H1 (cell line): ENCODE measurements around the gene RNF41. TPM values are rescaled to one million over a fixed set of nuclear protein-coding genes. Genes with fewer than 3 reads are reported as not detected.

Experiments used
- CTCF ChIA-PET: fragments of 300-600 bp; sonication (Branson Sonifier 250); formaldehyde crosslinking; loops from one replicate; lab custom pipeline; 2021; ENCODE audit not compliant: partially characterized antibody; lab: Charles Lee
- POLR2A ChIA-PET: fragments of 300-600 bp; sonication (Branson Sonifier 250); formaldehyde crosslinking; loops from one replicate; lab custom pipeline; 2021; ENCODE audit warnings: inconsistent platforms; ENCODE audit not compliant: partially characterized antibody; lab: Charles Lee
- DNase-seq, 2 experiments: peaks; one replicate each; pipeline versions ENCODE4 v3.0.0 to v3.0.0-alpha.2; 2010 to 2022; ENCODE audit warnings: low spot score in 2 of 2, low read depth in 1 of 2, mixed read lengths in 1 of 2
- FAIRE-seq: peaks from 2 replicates; lab custom pipeline; 2011; peaks lifted over from hg19 to GRCh38; lab: Jason Lieb, UNC
- H2AFZ ChIP-seq: 2 replicates; pipeline ENCODE4 v1.8.1; 2012; ENCODE audit warnings: low read length, inconsistent platforms
- H2AK5ac ChIP-seq: 2 replicates; pipeline ENCODE4 v1.6.1; 2013; ENCODE audit warnings: low read depth, low read length
- H2BK120ac ChIP-seq: replicated peaks from 2 replicates; pipeline ENCODE3; 2013; ENCODE audit warnings: low read depth, low read length, inconsistent platforms
- H2BK12ac ChIP-seq: 2 replicates; pipeline ENCODE4 v1.6.1; 2013; ENCODE audit warnings: low read depth, low read length
- H2BK15ac ChIP-seq: 2 replicates; pipeline ENCODE4 v1.6.1; 2013; ENCODE audit warnings: low read length
- H2BK20ac ChIP-seq: 2 replicates; pipeline ENCODE4 v1.6.1; 2013; ENCODE audit warnings: low read length
- H2BK5ac ChIP-seq: 2 replicates; pipeline ENCODE4 v1.6.1; 2013; ENCODE audit warnings: low read depth, low read length
- H3K14ac ChIP-seq: 2 replicates; pipeline ENCODE4 v1.6.1; 2013; ENCODE audit warnings: inconsistent platforms; ENCODE audit not compliant: insufficient read length
- H3K18ac ChIP-seq: 2 replicates; pipeline ENCODE4 v1.6.1; 2013; ENCODE audit warnings: low read length; ENCODE audit errors: extremely low read depth
- H3K23ac ChIP-seq: 2 replicates; pipeline ENCODE4 v1.6.1; 2013; ENCODE audit warnings: inconsistent platforms; ENCODE audit not compliant: insufficient read length
- H3K23me2 ChIP-seq: 2 replicates; pipeline ENCODE4 v1.6.1; 2013; ENCODE audit warnings: low read depth, low read length
- H3K27ac ChIP-seq: 2 replicates; pipeline ENCODE4 v1.6.1; 2011; ENCODE audit warnings: low read depth, low read length, inconsistent platforms
- H3K27me3 ChIP-seq, 4 experiments: replicated peaks in 1 of 4; 1 replicate in 1 of 4; 2 replicates in 3 of 4; pipeline versions ENCODE4 v1.6.1 to v1.8.1; 2011 to 2013; ENCODE audit warnings: low read length in 3 of 4, mild to moderate bottlenecking in 3 of 4, inconsistent platforms in 2 of 4, mixed read lengths in 2 of 4, moderate library complexity in 1 of 4; ENCODE audit not compliant: control insufficient read depth in 3 of 4, insufficient read depth in 3 of 4; ENCODE audit errors: extremely low read depth in 1 of 4
- H3K36me3 ChIP-seq, 4 experiments: 2 replicates each; pipeline versions ENCODE4 v1.6.1 to v1.8.1; 2011 to 2013; ENCODE audit warnings: mild to moderate bottlenecking in 4 of 4, low read length in 3 of 4, moderate library complexity in 2 of 4, control low read depth in 1 of 4, inconsistent platforms in 1 of 4; ENCODE audit not compliant: insufficient read depth in 4 of 4, control insufficient read depth in 2 of 4
- H3K4ac ChIP-seq: replicated peaks from 2 replicates; pipeline ENCODE3; 2013; ENCODE audit warnings: low read length, low read depth, mixed read lengths, inconsistent platforms; ENCODE audit not compliant: insufficient read length
- H3K4me1 ChIP-seq, 4 experiments: replicated peaks in 1 of 4; 1 replicate in 1 of 4; 2 replicates in 3 of 4; pipeline versions ENCODE4 v1.6.1 to v1.8.1; 2011 to 2013; ENCODE audit warnings: low read length in 3 of 4, inconsistent platforms in 2 of 4, mixed read lengths in 1 of 4; ENCODE audit not compliant: insufficient read depth in 4 of 4, control insufficient read depth in 3 of 4
- H3K4me2 ChIP-seq, 2 experiments: 2 replicates each; pipeline versions ENCODE4 v1.6.1 to v1.8.1; 2011 to 2013; ENCODE audit warnings: low read depth in 2 of 2, low read length in 2 of 2, control low read depth in 1 of 2, inconsistent platforms in 1 of 2, mild to moderate bottlenecking in 1 of 2; ENCODE audit not compliant: insufficient read depth in 1 of 2
- H3K4me3 ChIP-seq, 4 experiments: fragments of 200-600, 300-600 bp in 1 of 4; sonication (generic), shearing (Covaris generic), sonication (Bioruptor Twin) in 1 of 4; 2 replicates each; pipeline versions ENCODE4 v1.5.1 to v1.8.1; 2011 to 2016; ENCODE audit warnings: low read length in 4 of 4, low read depth in 3 of 4, control low read depth in 2 of 4, inconsistent platforms in 2 of 4, mild to moderate bottlenecking in 2 of 4, mixed read lengths in 1 of 4, moderate library complexity in 1 of 4; ENCODE audit not compliant: insufficient read depth in 2 of 4; ENCODE audit errors: extremely low read depth in 1 of 4
- H3K56ac ChIP-seq: replicated peaks from 2 replicates; pipeline ENCODE3; 2013; ENCODE audit warnings: low read depth, mild to moderate bottlenecking, mixed read lengths, low read length, inconsistent platforms; ENCODE audit not compliant: insufficient read length
- H3K79me1 ChIP-seq: 2 replicates; pipeline ENCODE4 v1.6.1; 2013; ENCODE audit warnings: low read depth, low read length, control low read depth
- H3K79me2 ChIP-seq, 2 experiments: 2 replicates each; pipeline versions ENCODE4 v1.6.1 to v1.8.1; 2012 to 2013; ENCODE audit warnings: low read length in 2 of 2, mild to moderate bottlenecking in 2 of 2, inconsistent platforms in 1 of 2; ENCODE audit not compliant: insufficient read depth in 2 of 2, control insufficient read depth in 1 of 2
- H3K9ac ChIP-seq, 4 experiments: replicated peaks in 1 of 4; 1 replicate in 1 of 4; 2 replicates in 3 of 4; pipeline versions ENCODE4 v1.6.1 to v1.8.1; 2011 to 2013; ENCODE audit warnings: low read depth in 3 of 4, low read length in 3 of 4, control low read depth in 2 of 4, mild to moderate bottlenecking in 2 of 4, moderate library complexity in 2 of 4, inconsistent platforms in 1 of 4; ENCODE audit errors: extremely low read depth in 1 of 4
- H3K9me3 ChIP-seq, 2 experiments: 2 replicates each; pipeline versions ENCODE4 v1.6.1 to v1.8.1; 2012 to 2013; ENCODE audit warnings: mild to moderate bottlenecking in 2 of 2, moderate library complexity in 2 of 2, control low read depth in 1 of 2, inconsistent platforms in 1 of 2, low read depth in 1 of 2, low read length in 1 of 2, mixed read lengths in 1 of 2; ENCODE audit not compliant: insufficient read depth in 2 of 2
- H4K20me1 ChIP-seq, 2 experiments: replicated peaks in 1 of 2; 2 replicates each; pipeline versions ENCODE3 to v1.8.1; 2011 to 2013; ENCODE audit warnings: inconsistent platforms in 2 of 2, low read length in 2 of 2, mild to moderate bottlenecking in 1 of 2; ENCODE audit not compliant: insufficient read depth in 2 of 2, control insufficient read depth in 1 of 2
- H4K5ac ChIP-seq: 2 replicates; pipeline ENCODE4 v1.6.1; 2013; ENCODE audit warnings: low read length, low read depth, mixed read lengths, inconsistent platforms; ENCODE audit not compliant: insufficient read length
- H4K8ac ChIP-seq: 2 replicates; pipeline ENCODE4 v1.8.0; 2013; ENCODE audit warnings: mild to moderate bottlenecking, moderate library complexity, low read length, inconsistent platforms; ENCODE audit not compliant: insufficient read depth; ENCODE audit errors: extremely low read depth
- H4K91ac ChIP-seq: replicated peaks from 2 replicates; pipeline ENCODE3; 2013; ENCODE audit warnings: low read length, mixed read lengths, inconsistent platforms; ENCODE audit not compliant: insufficient read length
- ASH2L ChIP-seq: fragments of 200-600, 300-600 bp; sonication (generic); IDR thresholded peaks from one replicate; pipeline ENCODE4 v1.7.1; 2017; ENCODE audit warnings: low read length
- BRCA1 ChIP-seq: IDR thresholded peaks from 2 replicates; pipeline ENCODE4 v1.6.1; 2012; ENCODE audit warnings: low read depth, low read length, improper control_type of control experiment
- CBX5 ChIP-seq: fragments of 300-800, 300-1000 bp; sonication (generic); IDR thresholded peaks from 2 replicates; pipeline ENCODE4 v1.7.1; 2016; ENCODE audit warnings: antibody characterized with exemption, low read length, low read depth
- CEBPB ChIP-seq: IDR thresholded peaks from 2 replicates; pipeline ENCODE4 v1.6.1; 2012; ENCODE audit warnings: low read depth, low read length
- CTCF ChIP-seq, 3 experiments: IDR thresholded peaks; 1 replicate in 2 of 3; 2 replicates in 1 of 3; pipeline versions ENCODE4 v1.5.1 to v1.6.1; 2011; ENCODE audit warnings: low read length in 3 of 3, mild to moderate bottlenecking in 3 of 3, inconsistent platforms in 2 of 3, low read depth in 1 of 3, moderate library complexity in 1 of 3; ENCODE audit not compliant: insufficient read depth in 1 of 3; ENCODE audit errors: control extremely low read depth in 1 of 3
- FOSL1 ChIP-seq: IDR thresholded peaks from 2 replicates; pipeline ENCODE4 v1.6.1; 2011; ENCODE audit warnings: mild to moderate bottlenecking, low read depth, low read length, moderate library complexity; ENCODE audit not compliant: insufficient read depth
- KDM5A ChIP-seq: fragments of 200-600 bp; IDR thresholded peaks from 2 replicates; pipeline ENCODE4 v1.7.1; 2012; ENCODE audit warnings: mild to moderate bottlenecking, low read length, inconsistent platforms, mixed read lengths
- NANOG ChIP-seq: IDR thresholded peaks from 2 replicates; pipeline ENCODE4 v1.6.1; 2011; ENCODE audit warnings: low read length, low read depth, mild to moderate bottlenecking, inconsistent platforms; ENCODE audit not compliant: insufficient read depth, poor library complexity, severe bottlenecking
- WGBS, 2 experiments: shearing (Covaris generic) in 1 of 2; methylation state at CpG; one replicate each; pipeline versions ENCODE4 v1.1.6 to v1.1.7; 2013 to 2015; ENCODE audit warnings: low lambda C conversion rate in 2 of 2, mixed read lengths in 2 of 2, inconsistent platforms in 1 of 2, low coverage in 1 of 2, missing lambda C conversion rate in 1 of 2; ENCODE audit not compliant: insufficient replicate concordance in 2 of 2, insufficient coverage in 1 of 2, insufficient read length in 1 of 2; ENCODE audit errors: extremely low coverage in 1 of 2, missing lambda C conversion rate in 1 of 2; 5-methylcytosine and 5-hydroxymethylcytosine counted together
- polyA plus RNA-seq, 7 experiments: library from polyadenylated mRNA; depleted of rRNA in 3 of 7; stranded (reverse) in 5 of 7; unstranded in 2 of 7; fragments of >200 nt in 5 of 7; fragments of 200-250 nt in 2 of 7; gene quantifications; 1 replicate in 5 of 7; 2 replicates in 1 of 7; 4 replicates in 1 of 7; pipeline versions ENCODE4 v1.2.1 to v1.2.3, GENCODE V29; 2011 to 2013; ENCODE audit warnings: missing spikeins in 2 of 7, mixed read lengths in 2 of 7
- total RNA-seq: library from RNA; stranded (reverse); fragmentation: NEBNext Ultra II Directional; extraction: Animal tissue kit (Norgen Biotek cat#: 25700); gene quantifications from 2 replicates; pipeline ENCODE4 v1.2.1, GENCODE V29; 2021

Gene RNF41
- total and polyA plus RNA-seq, 2 of the 8 experiments (the other 6 are each of a cell fraction or from before 2014, with no cell fraction given), result 55.5 to 98.6 TPM

- Histone ChIP-seq H3K4me1 (peaks cover 3 to 13% (median 8%) of the 10 kb centered on the region in 4 experiments), H3K4me3 (no peak overlapping the region), H2AFZ (no peak overlapping the region), H4K5ac (no peak overlapping the region), H4K91ac (no peak overlapping the region), H4K8ac (no peak overlapping the region), H2BK12ac (no peak overlapping the region), H3K27ac (no peak overlapping the region), H3K9ac (no peak overlapping the region), H3K9me3 (no peaks in the 10 kb centered on the region), H3K56ac (no peak overlapping the region), H3K36me3 (0 out of 8 replicates have a peak, but pooled peaks cover 0 to under 1% (median 0%) of the 10 kb centered on the region in 4 experiments), H3K4me2 (no peak overlapping the region), H3K23ac (no peak overlapping the region), H3K27me3 (no peaks in the 10 kb centered on the region), H3K23me2 (peaks cover 14% of the 10 kb centered on the region; the same call in 1 of the 2 replicates), H3K4ac (no peak overlapping the region), H3K14ac (no peak overlapping the region), H2BK120ac (no peak overlapping the region), H2BK15ac (no peak overlapping the region), H4K20me1 (peaks cover 2 to 4% of the 10 kb centered on the region in 2 experiments), H3K79me2 (peaks cover 0 to 5% of the 10 kb centered on the region in 2 experiments; a peak in 1 of 4 replicates), H2BK20ac (no peak overlapping the region), H3K18ac (no peak overlapping the region), H2BK5ac (no peak overlapping the region), H3K79me1 (peaks cover under 1% of the 10 kb centered on the region), H2AK5ac (no peak overlapping the region)
- ChIA-PET POLR2A (interaction anchor here (1.3 kb wide), 1 partner anchor 41 kb away, joined by 3 read pairs; the partner anchor contains the start of gene RNF41), CTCF (interaction anchor here (1.0 to 1.5 kb wide), 4 partner anchors 14 to 136 kb away, joined by 3 to 4 read pairs (median 3); no protein-coding TSS in a partner anchor)
- DNase-seq (no peak), FAIRE-seq (no peak)
- TF ChIP-seq NANOG (no peak), KDM5A (no peak), FOSL1 (no peak), CEBPB (no peak), CTCF (IDR thresholded peaks at IDR 0.05; ENCODE audit: control extremely low read depth in 1 of 3, insufficient read depth in 1 of 3, low read depth in 1 of 3, low read length in 3 of 3) (no peak), ASH2L (no peak), BRCA1 (no peak), CBX5 (no peak)
- 92% methylated on average over 5 of the region's 5 CpGs; no CpG with 5 or more reads in 1 of the 2 experiments for WGBS, 2 experiments
Observed at GRCh38 chr12:56261503-56262232, 39.9 kb upstream of the RNF41 start.
